GOT3 (cell line): Measurements from ENCODE around the gene HOXC13.

ENCODE experiments used
- DNase-seq: peaks from one replicate; lab custom pipeline; 2025; ENCODE audit warnings: mixed read lengths; lab: John Stamatoyannopoulos, UW

The HOXC13 gene

GRCh38 chr12:53970451-53970850, 31.8 kb downstream of the HOXC13 start:
- DNase-seq: no peak

- no peak for DNase-seq
Measured at GRCh38 chr12:53971129-53971528, 32.5 kb downstream of the HOXC13 start.

GRCh38 chr12:53971686-53972085, 33.1 kb downstream of the HOXC13 start:
- DNase-seq: no peak

- DNase-seq: no peak
Measured at GRCh38 chr12:53972152-53972702, 33.6 kb downstream of the HOXC13 start.

GRCh38 chr12:53972722-53973235, 34.1 kb downstream of the HOXC13 start, which contains the start of gene HOXC11:
Gene HOXC11, plus strand, starts transcription at chr12:53973126. Its CDS starts 116 bp downstream, at chr12:53973242.
- no peak for DNase-seq

GRCh38 chr12:53973236-53974042, 34.8 kb downstream of the HOXC13 start:
- DNase-seq: no peak

GRCh38 chr12:53974084-53975063, 35.7 kb downstream of the HOXC13 start, which contains the start of gene HOTAIR:
Gene HOTAIR, minus strand, starts transcription at chr12:53974954.
- DNase-seq: no peak

GRCh38 chr12:53975064-53975471, 36.4 kb downstream of the HOXC13 start:
- DNase-seq: no peak

- no peak for DNase-seq
Measured at GRCh38 chr12:53975479-53976152, 37.0 kb downstream of the HOXC13 start.

GRCh38 chr12:53976172-53976822, 37.7 kb downstream of the HOXC13 start:
- no peak for DNase-seq

- no peak for DNase-seq
Measured at GRCh38 chr12:53976823-53977595, 38.4 kb downstream of the HOXC13 start.

- no peak for DNase-seq
Measured at GRCh38 chr12:53977596-53978445, 39.2 kb downstream of the HOXC13 start.

GRCh38 chr12:53978477-53979356, 40.1 kb downstream of the HOXC13 start:
- DNase-seq: no peak

- no peak for DNase-seq
Measured at GRCh38 chr12:53980104-53980801, 41.6 kb downstream of the HOXC13 start.

GRCh38 chr12:53980802-53981496, 42.3 kb downstream of the HOXC13 start:
- no peak for DNase-seq

GRCh38 chr12:53981634-53982565, 43.3 kb downstream of the HOXC13 start:
- DNase-seq: no peak
